ENCODE measurements around the gene MMP11. TPM values are rescaled to one million over a fixed set of nuclear protein-coding genes. Genes with fewer than 3 reads are reported as not detected.

MMP11 gene
- polyA plus RNA-seq, 3 donors: not detected

DNA sequence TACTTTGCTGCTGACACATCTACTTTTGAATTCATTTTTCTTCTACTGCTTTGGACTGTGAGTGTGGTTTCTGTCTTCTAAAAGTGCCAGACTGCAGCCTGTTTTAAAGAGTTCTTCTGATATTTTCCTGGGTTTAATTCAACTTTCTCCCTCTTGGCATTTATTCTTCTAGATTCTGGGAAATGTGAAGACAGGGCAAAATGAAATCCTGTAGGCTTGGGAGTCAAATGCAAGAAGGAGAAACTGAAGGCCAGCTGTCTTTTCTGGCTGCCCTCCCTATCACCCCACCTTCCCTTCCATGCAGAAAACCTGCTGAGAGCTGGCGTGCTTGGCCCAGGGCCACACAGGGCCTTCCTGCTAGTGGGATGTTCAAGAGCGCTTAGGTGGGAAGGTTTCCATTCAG is 29.3 kb upstream of the MMP11 start:
- no peaks in the 10 kb centered on the region for H3K4me1 ChIP-seq (ENCODE audit: control insufficient read depth in 1 of 2, insufficient read depth in 2 of 2, low read length in 2 of 2)
- H2AFZ ChIP-seq (ENCODE audit: insufficient read depth, low read depth, low read length, poor library complexity, severe bottlenecking): no peak overlapping the region
- H3K4me3 ChIP-seq (replicated peaks in 1 of 3; ENCODE audit: low read depth in 2 of 3, low read length in 3 of 3): no peak overlapping the region
- H3K4me3 Mint-ChIP-seq: no peak overlapping the region
- no peaks in the 10 kb centered on the region for H3K27me3 ChIP-seq (ENCODE audit: control insufficient read depth in 2 of 2, insufficient read depth in 2 of 2, low read length in 2 of 2)
- intact Hi-C loops (cut with micrococcal nuclease): no loop called here
- H3K27ac Mint-ChIP-seq: no peak overlapping the region
- H3K27ac ChIP-seq (ENCODE audit: low read depth in 1 of 2, low read length in 2 of 2): no peak overlapping the region
- H3K4me2 ChIP-seq (replicated peaks; ENCODE audit: extremely low read depth, low read length, poor library complexity, severe bottlenecking): no peak overlapping the region
- no peaks in the 10 kb centered on the region for H3K79me2 ChIP-seq (ENCODE audit: insufficient read depth, low read length)
- TF ChIP-seq, protein P1, sequence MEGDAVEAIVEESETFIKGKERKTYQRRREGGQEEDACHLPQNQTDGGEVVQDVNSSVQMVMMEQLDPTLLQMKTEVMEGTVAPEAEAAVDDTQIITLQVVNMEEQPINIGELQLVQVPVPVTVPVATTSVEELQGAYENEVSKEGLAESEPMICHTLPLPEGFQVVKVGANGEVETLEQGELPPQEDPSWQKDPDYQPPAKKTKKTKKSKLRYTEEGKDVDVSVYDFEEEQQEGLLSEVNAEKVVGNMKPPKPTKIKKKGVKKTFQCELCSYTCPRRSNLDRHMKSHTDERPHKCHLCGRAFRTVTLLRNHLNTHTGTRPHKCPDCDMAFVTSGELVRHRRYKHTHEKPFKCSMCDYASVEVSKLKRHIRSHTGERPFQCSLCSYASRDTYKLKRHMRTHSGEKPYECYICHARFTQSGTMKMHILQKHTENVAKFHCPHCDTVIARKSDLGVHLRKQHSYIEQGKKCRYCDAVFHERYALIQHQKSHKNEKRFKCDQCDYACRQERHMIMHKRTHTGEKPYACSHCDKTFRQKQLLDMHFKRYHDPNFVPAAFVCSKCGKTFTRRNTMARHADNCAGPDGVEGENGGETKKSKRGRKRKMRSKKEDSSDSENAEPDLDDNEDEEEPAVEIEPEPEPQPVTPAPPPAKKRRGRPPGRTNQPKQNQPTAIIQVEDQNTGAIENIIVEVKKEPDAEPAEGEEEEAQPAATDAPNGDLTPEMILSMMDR (IDR thresholded peaks at IDR 0.05): no peak
- no peaks in the 10 kb centered on the region for H4K20me1 ChIP-seq (ENCODE audit: insufficient read depth, low read length)
- peaks cover 22 to 31% of the 10 kb centered on the region in 2 donors for H3K36me3 ChIP-seq (replicated peaks in 1 of 2; ENCODE audit: control insufficient read depth in 1 of 2, insufficient read depth in 2 of 2, low read length in 2 of 2)
- no peaks in the 10 kb centered on the region for H3K9me3 ChIP-seq (replicated peaks in 1 of 2; ENCODE audit: control insufficient read depth in 1 of 2, insufficient read depth in 1 of 2, low read length in 2 of 2)
- peaks cover 0 to 2% (median 0%) of the 10 kb centered on the region in 3 donors for H3K27me3 Mint-ChIP-seq (ENCODE audit: low read depth in 3 of 3)
- peaks cover 27 to 28% of the 10 kb centered on the region in 2 donors for H3K36me3 Mint-ChIP-seq
- WGBS (ENCODE audit: insufficient coverage): no CpG with 5 or more reads among the region's 2 CpGs
- peaks cover 0 to 1% (median 0%) of the 10 kb centered on the region in 7 donors for H3K9me3 Mint-ChIP-seq
- H3K9ac ChIP-seq (ENCODE audit: insufficient read depth, low read length, poor library complexity, severe bottlenecking): no peak overlapping the region
- DNase-seq: no peak
- H3K4me1 Mint-ChIP-seq: peaks cover 9% of the 10 kb centered on the region

DNA sequence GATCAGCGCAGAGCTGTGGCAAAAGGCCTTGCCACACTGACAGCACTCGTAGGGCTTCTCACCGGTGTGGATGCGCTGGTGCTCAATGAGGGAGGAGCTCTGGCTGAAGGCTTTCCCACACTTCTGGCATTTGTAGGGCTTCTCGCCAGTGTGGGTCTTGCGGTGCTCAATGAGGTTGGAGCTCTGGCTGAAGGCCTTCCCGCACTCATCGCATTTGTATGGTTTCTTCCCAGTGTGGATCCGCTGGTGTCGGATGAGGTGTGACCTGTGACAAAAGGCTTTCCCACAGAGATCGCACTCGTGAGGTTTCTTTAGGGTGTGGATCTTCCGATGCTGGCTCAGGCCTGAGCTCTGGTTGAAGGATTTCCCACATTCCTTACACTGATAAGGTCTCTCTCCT is 28.6 kb upstream of the MMP11 start:
- TF ChIP-seq, protein P1 (IDR thresholded peaks at IDR 0.05): no peak
- peaks cover 0 to 2% (median 0%) of the 10 kb centered on the region in 3 donors for H3K27me3 Mint-ChIP-seq (ENCODE audit: low read depth in 3 of 3)
- no peak overlapping the region for H3K27ac Mint-ChIP-seq
- DNase-seq: no peak
- no peak overlapping the region for H3K27ac ChIP-seq (ENCODE audit: low read depth in 1 of 2, low read length in 2 of 2)
- H3K36me3 Mint-ChIP-seq: peaks cover 27 to 28% of the 10 kb centered on the region in 2 donors
- WGBS (ENCODE audit: insufficient coverage): 96% methylated on average over 12 of the region's 13 CpGs
- no peaks in the 10 kb centered on the region for H3K9me3 ChIP-seq (replicated peaks in 1 of 2; ENCODE audit: control insufficient read depth in 1 of 2, insufficient read depth in 1 of 2, low read length in 2 of 2)
- H3K79me2 ChIP-seq (ENCODE audit: insufficient read depth, low read length): no peaks in the 10 kb centered on the region
- no peak overlapping the region for H3K4me3 ChIP-seq (replicated peaks in 1 of 3; ENCODE audit: low read depth in 2 of 3, low read length in 3 of 3)
- H3K9me3 Mint-ChIP-seq: peaks cover 0 to 1% (median 0%) of the 10 kb centered on the region in 7 donors
- H3K4me3 Mint-ChIP-seq: no peak overlapping the region
- H3K9ac ChIP-seq (ENCODE audit: insufficient read depth, low read length, poor library complexity, severe bottlenecking): no peak overlapping the region
- H3K4me1 Mint-ChIP-seq: peaks cover 9% of the 10 kb centered on the region
- no peaks in the 10 kb centered on the region for H3K4me1 ChIP-seq (ENCODE audit: control insufficient read depth in 1 of 2, insufficient read depth in 2 of 2, low read length in 2 of 2)
- no peak overlapping the region for H2AFZ ChIP-seq (ENCODE audit: insufficient read depth, low read depth, low read length, poor library complexity, severe bottlenecking)
- intact Hi-C loops (cut with micrococcal nuclease): no loop called here
- no peaks in the 10 kb centered on the region for H3K27me3 ChIP-seq (ENCODE audit: control insufficient read depth in 2 of 2, insufficient read depth in 2 of 2, low read length in 2 of 2)
- peaks cover 22 to 31% of the 10 kb centered on the region in 2 donors for H3K36me3 ChIP-seq (replicated peaks in 1 of 2; ENCODE audit: control insufficient read depth in 1 of 2, insufficient read depth in 2 of 2, low read length in 2 of 2)
- no peak overlapping the region for H3K4me2 ChIP-seq (replicated peaks; ENCODE audit: extremely low read depth, low read length, poor library complexity, severe bottlenecking)
- no peaks in the 10 kb centered on the region for H4K20me1 ChIP-seq (ENCODE audit: insufficient read depth, low read length)

All from CD14-positive monocyte (primary cell).